Superior temporal gyrus (tissue), 1 donor: ENCODE measurements around the gene MAP4K4.

Experiments used
- DNase-seq: peaks from one replicate; pipeline ENCODE4 v3.0.0-alpha.2; 2016; ENCODE audit errors: extremely low spot score

The MAP4K4 gene

GRCh38 chr2:101868525-101868924, 171.0 kb downstream of the MAP4K4 start:
- no peak for DNase-seq

- DNase-seq: no peak
These were observed 172.0 kb downstream of the MAP4K4 start for GRCh38 chr2:101869527-101869926.

- DNase-seq: no peak
These were observed 172.9 kb downstream of the MAP4K4 start for GRCh38 chr2:101870444-101870843.

- no peak for DNase-seq
These were observed 174.0 kb downstream of the MAP4K4 start for GRCh38 chr2:101871480-101871879.

- DNase-seq: no peak
These were observed 175.0 kb downstream of the MAP4K4 start for GRCh38 chr2:101872480-101872879.

GRCh38 chr2:101873543-101873942, 176.0 kb downstream of the MAP4K4 start:
- peak; percentile 44 for DNase-seq

GRCh38 chr2:101874069-101874468, 176.6 kb downstream of the MAP4K4 start:
- no peak for DNase-seq

GRCh38 chr2:101879466-101879865, 182.0 kb downstream of the MAP4K4 start:
- no peak for DNase-seq

GRCh38 chr2:101881131-101881530, 183.6 kb downstream of the MAP4K4 start:
- DNase-seq: no peak

- no peak for DNase-seq
These were observed 185.3 kb downstream of the MAP4K4 start for GRCh38 chr2:101882769-101883307.

GRCh38 chr2:101883860-101884259, 186.4 kb downstream of the MAP4K4 start:
- no peak for DNase-seq

GRCh38 chr2:101884423-101884822, 186.9 kb downstream of the MAP4K4 start:
- DNase-seq: no peak

GRCh38 chr2:101887328-101887727, 189.8 kb downstream of the MAP4K4 start:
- no peak for DNase-seq

GRCh38 chr2:101889460-101890098, 192.1 kb downstream of the MAP4K4 start:
- no peak for DNase-seq

GRCh38 chr2:101892377-101892776, 194.9 kb downstream of the MAP4K4 start:
- DNase-seq: no peak

- no peak for DNase-seq
These were observed 196.3 kb downstream of the MAP4K4 start for GRCh38 chr2:101893681-101894381.

GRCh38 chr2:101895039-101895438, 197.5 kb downstream of the MAP4K4 start:
- no peak for DNase-seq

GRCh38 chr2:101895819-101896322, 198.4 kb downstream of the MAP4K4 start:
- no peak for DNase-seq

- no peak for DNase-seq
These were observed 199.8 kb downstream of the MAP4K4 start for GRCh38 chr2:101897301-101897700.

- no peak for DNase-seq
These were observed 201.8 kb downstream of the MAP4K4 start for GRCh38 chr2:101899265-101899664.

- DNase-seq: no peak
These were observed 202.4 kb downstream of the MAP4K4 start for GRCh38 chr2:101899871-101900270.

- DNase-seq: no peak
These were observed 202.9 kb downstream of the MAP4K4 start for GRCh38 chr2:101900375-101900774.

GRCh38 chr2:101901241-101901640, 203.7 kb downstream of the MAP4K4 start:
- no peak for DNase-seq
